ENCODE results near the gene PIP5K1C. TPM values are rescaled to one million over a fixed set of nuclear protein-coding genes. Genes with fewer than 3 reads are reported as not detected.

Gene PIP5K1C
- total RNA-seq, 1 experiment from 2014 or later, result 26.9 TPM

- Histone ChIP-seq H3K9me2 (ENCODE audit: insufficient read depth) (no peaks in the 10 kb centered on the region), H3K27me3 (ENCODE audit: insufficient read depth, low read length) (no peaks in the 10 kb centered on the region), H4K20me1 (ENCODE audit: insufficient read depth) (no peaks in the 10 kb centered on the region), H3K9ac (ENCODE audit: low read length) (no peak overlapping the region), H3K36me3 (ENCODE audit: control insufficient read depth in 1 of 2, insufficient read depth in 2 of 2, low read length in 2 of 2) (no peaks in the 10 kb centered on the region; a peak in 1 of 4 replicates), H2AFZ (ENCODE audit: low read depth, low read length, poor library complexity, severe bottlenecking) (no peak overlapping the region), H3K9me3 (ENCODE audit: control insufficient read depth in 1 of 2, insufficient read depth in 1 of 2, low read depth in 1 of 2, low read length in 2 of 2) (no peaks in the 10 kb centered on the region), H3K4me2 (ENCODE audit: low read length) (no peak overlapping the region), H3K4me3 (replicated peaks in 1 of 2; ENCODE audit: low read depth in 1 of 2, low read length in 2 of 2) (no peak overlapping the region), H3K4me1 (ENCODE audit: control insufficient read depth in 1 of 2, insufficient read depth in 2 of 2, low read length in 2 of 2) (no peaks in the 10 kb centered on the region), H3K79me2 (ENCODE audit: insufficient read depth, low read length) (peaks cover 45% of the 10 kb centered on the region), H3K27ac (ENCODE audit: low read depth, low read length) (no peak overlapping the region)
- CTCF ChIA-PET, result interaction anchor here (1.1 to 1.5 kb wide), 2 partner anchors 9 to 18 kb away, joined by 3 read pairs; partner anchors contain the start of gene TJP3
- BruUV-seq (replicated peaks), result no TSS peak
- POLR2A ChIA-PET, result no interaction called here
- no peak for TF ChIP-seq EGR1 (IDR thresholded peaks at IDR 0.05; ENCODE audit: low read depth)
- TF ChIP-seq POLR2AphosphoS5 (IDR thresholded peaks at IDR 0.05; ENCODE audit: low read depth, low read length), result no peak
- TF ChIP-seq CTCF (IDR thresholded peaks at IDR 0.05 in 2 of 3, conservative IDR thresholded peaks at IDR 0.05 in 1 of 3; ENCODE audit: borderline replicate concordance in 1 of 3, insufficient read depth in 1 of 3, low read depth in 2 of 3, low read length in 2 of 3), result no peak
- TF ChIP-seq REST (IDR thresholded peaks at IDR 0.05; ENCODE audit: low read depth), result no peak
- no peak for TF ChIP-seq ZNF274 (IDR thresholded peaks at IDR 0.05; ENCODE audit: low read depth, low read length)
- TF ChIP-seq FOSL1 (IDR thresholded peaks at IDR 0.05; ENCODE audit: low read depth), result no peak
- no peak for TF ChIP-seq CEBPB (IDR thresholded peaks at IDR 0.05; ENCODE audit: low read depth)
- TF ChIP-seq EZH2phosphoT487 (IDR thresholded peaks at IDR 0.05; ENCODE audit: borderline replicate concordance), result no peak
- no peak for TF ChIP-seq POLR2A (IDR thresholded peaks at IDR 0.05; ENCODE audit: borderline replicate concordance, extremely low read depth, insufficient read depth, insufficient read length)
- TF ChIP-seq, protein P1, sequence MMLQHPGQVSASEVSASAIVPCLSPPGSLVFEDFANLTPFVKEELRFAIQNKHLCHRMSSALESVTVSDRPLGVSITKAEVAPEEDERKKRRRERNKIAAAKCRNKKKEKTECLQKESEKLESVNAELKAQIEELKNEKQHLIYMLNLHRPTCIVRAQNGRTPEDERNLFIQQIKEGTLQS (IDR thresholded peaks at IDR 0.05), result no peak
- TF ChIP-seq, protein P2, sequence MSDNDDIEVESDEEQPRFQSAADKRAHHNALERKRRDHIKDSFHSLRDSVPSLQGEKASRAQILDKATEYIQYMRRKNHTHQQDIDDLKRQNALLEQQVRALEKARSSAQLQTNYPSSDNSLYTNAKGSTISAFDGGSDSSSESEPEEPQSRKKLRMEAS (IDR thresholded peaks at IDR 0.05), result no peak
- no peak for TF ChIP-seq ELF1 (IDR thresholded peaks at IDR 0.05; ENCODE audit: borderline replicate concordance, low read depth)
- no peak for TF ChIP-seq SRF (IDR thresholded peaks at IDR 0.05; ENCODE audit: low read depth)
- TF ChIP-seq, protein P3, sequence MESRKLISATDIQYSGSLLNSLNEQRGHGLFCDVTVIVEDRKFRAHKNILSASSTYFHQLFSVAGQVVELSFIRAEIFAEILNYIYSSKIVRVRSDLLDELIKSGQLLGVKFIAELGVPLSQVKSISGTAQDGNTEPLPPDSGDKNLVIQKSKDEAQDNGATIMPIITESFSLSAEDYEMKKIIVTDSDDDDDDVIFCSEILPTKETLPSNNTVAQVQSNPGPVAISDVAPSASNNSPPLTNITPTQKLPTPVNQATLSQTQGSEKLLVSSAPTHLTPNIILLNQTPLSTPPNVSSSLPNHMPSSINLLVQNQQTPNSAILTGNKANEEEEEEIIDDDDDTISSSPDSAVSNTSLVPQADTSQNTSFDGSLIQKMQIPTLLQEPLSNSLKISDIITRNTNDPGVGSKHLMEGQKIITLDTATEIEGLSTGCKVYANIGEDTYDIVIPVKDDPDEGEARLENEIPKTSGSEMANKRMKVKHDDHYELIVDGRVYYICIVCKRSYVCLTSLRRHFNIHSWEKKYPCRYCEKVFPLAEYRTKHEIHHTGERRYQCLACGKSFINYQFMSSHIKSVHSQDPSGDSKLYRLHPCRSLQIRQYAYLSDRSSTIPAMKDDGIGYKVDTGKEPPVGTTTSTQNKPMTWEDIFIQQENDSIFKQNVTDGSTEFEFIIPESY (IDR thresholded peaks at IDR 0.05; ENCODE audit: extremely low read depth, insufficient replicate concordance, low read length), result no peak
- no peak for TF ChIP-seq SIN3A (IDR thresholded peaks at IDR 0.05; ENCODE audit: low read depth)
- no peak for TF ChIP-seq ZFX (IDR thresholded peaks at IDR 0.05)
- no peak for TF ChIP-seq SP1 (IDR thresholded peaks at IDR 0.05; ENCODE audit: low read depth)
- RAD21 ChIA-PET (ENCODE audit: low non-redundant PET in 1 of 2, low total read pairs in 2 of 2, uncharacterized antibody in 2 of 2, unreplicated experiment in 2 of 2), result no interaction called here
- ATAC-seq (no peak), DNase-seq (ENCODE audit: low read depth, low spot score) (no peak)
- intact Hi-C loops (cut with micrococcal nuclease), result no loop called here
Observed at GRCh38 chr19:3690551-3691371, 9.5 kb downstream of the PIP5K1C start.
